ENCODE measurements around the gene NAA80.

Gene NAA80

GRCh38 chr3:50326182-50326541 lies 27.0 kb upstream of the NAA80 start:
- H3K36me3 ChIP-seq, result peaks cover 22 to 43% (median 36%) of the 10 kb centered on the region in 3 donors
- intact Hi-C loops (cut with DNase I; ENCODE audit: low total_unique reads), result no loop called here
- peak in 1 of 2 donors; percentile 65 for DNase-seq
- no peak overlapping the region for H3K4me3 ChIP-seq
- H3K9me3 ChIP-seq, result no peaks in the 10 kb centered on the region
- H3K4me1 ChIP-seq, result peaks cover 0 to 46% (median 26%) of the 10 kb centered on the region in 4 donors
- no peak for TF ChIP-seq CTCF (IDR thresholded peaks at IDR 0.05)
- H3K27me3 ChIP-seq, result no peaks in the 10 kb centered on the region
- H3K27ac ChIP-seq, result no peak overlapping the region

- Histone ChIP-seq H3K36me3 (peaks cover 16 to 38% (median 31%) of the 10 kb centered on the region in 3 donors), H3K27ac (no peak overlapping the region), H3K4me3 (no peak overlapping the region), H3K27me3 (no peaks in the 10 kb centered on the region), H3K4me1 (peaks cover 0 to 46% (median 26%) of the 10 kb centered on the region in 4 donors), H3K9me3 (no peaks in the 10 kb centered on the region)
- DNase-seq, result peak in 1 of 2 donors; percentile 56
- intact Hi-C loops (cut with DNase I; ENCODE audit: low total_unique reads), result no loop called here
- TF ChIP-seq CTCF (IDR thresholded peaks at IDR 0.05), result no peak
These were observed 26.4 kb upstream of the NAA80 start for GRCh38 chr3:50325497-50326181.

GRCh38 chr3:50325113-50325480 lies 25.9 kb upstream of the NAA80 start:
- peaks cover 11 to 33% (median 25%) of the 10 kb centered on the region in 3 donors for H3K36me3 ChIP-seq
- no peaks in the 10 kb centered on the region for H3K9me3 ChIP-seq
- no peak for TF ChIP-seq CTCF (IDR thresholded peaks at IDR 0.05)
- H3K4me3 ChIP-seq, result no peak overlapping the region
- DNase-seq, result no peak
- no peak overlapping the region for H3K27ac ChIP-seq
- H3K27me3 ChIP-seq, result no peaks in the 10 kb centered on the region
- H3K4me1 ChIP-seq, result peaks cover 0 to 51% (median 31%) of the 10 kb centered on the region in 4 donors
- intact Hi-C loops (cut with DNase I; ENCODE audit: low total_unique reads), result no loop called here

- Histone ChIP-seq H3K4me3 (no peak overlapping the region), H3K27ac (peak overlapping the region; percentile 26 to 33), H3K27me3 (no peaks in the 10 kb centered on the region), H3K9me3 (no peaks in the 10 kb centered on the region), H3K36me3 (peaks cover 7 to 27% (median 20%) of the 10 kb centered on the region in 3 donors), H3K4me1 (peaks cover 0 to 56% (median 37%) of the 10 kb centered on the region in 4 donors)
- intact Hi-C loops (cut with DNase I; ENCODE audit: low total_unique reads), result no loop called here
- peak; percentile 68 to 70 for TF ChIP-seq CTCF (IDR thresholded peaks at IDR 0.05)
- peak; percentile 73 for DNase-seq
These were observed 25.3 kb upstream of the NAA80 start for GRCh38 chr3:50324351-50325112.

- H3K4me3 ChIP-seq, result no peak overlapping the region
- peak overlapping the region; percentile 26 to 33 for H3K27ac ChIP-seq
- H3K27me3 ChIP-seq, result no peaks in the 10 kb centered on the region
- no peaks in the 10 kb centered on the region for H3K9me3 ChIP-seq
- H3K36me3 ChIP-seq, result peaks cover 7 to 26% (median 15%) of the 10 kb centered on the region in 3 donors
- peak in 1 of 2 donors; percentile 79 for DNase-seq
- intact Hi-C loops (cut with DNase I; ENCODE audit: low total_unique reads), result no loop called here
- no peak for TF ChIP-seq CTCF (IDR thresholded peaks at IDR 0.05)
- H3K4me1 ChIP-seq, result peaks cover 0 to 63% (median 40%) of the 10 kb centered on the region in 4 donors
These were observed 24.5 kb upstream of the NAA80 start for GRCh38 chr3:50323614-50324199.
